H54 (cell line): ENCODE measurements around the gene RPS2.

Source experiments
- DNase-seq: peaks from one replicate; pipeline ENCODE4 v3.0.0; 2011; ENCODE audit warnings: low spot score, mixed read lengths; ENCODE audit not compliant: insufficient read length
- FAIRE-seq: peaks from 3 replicates; lab custom pipeline; 2011; peaks lifted over from hg19 to GRCh38; lab: Jason Lieb, UNC
- POLR2A ChIP-seq: IDR thresholded peaks from 2 replicates; pipeline ENCODE4 v1.6.1; 2011; ENCODE audit warnings: low read depth, mild to moderate bottlenecking, low read length

The RPS2 gene

DNA sequence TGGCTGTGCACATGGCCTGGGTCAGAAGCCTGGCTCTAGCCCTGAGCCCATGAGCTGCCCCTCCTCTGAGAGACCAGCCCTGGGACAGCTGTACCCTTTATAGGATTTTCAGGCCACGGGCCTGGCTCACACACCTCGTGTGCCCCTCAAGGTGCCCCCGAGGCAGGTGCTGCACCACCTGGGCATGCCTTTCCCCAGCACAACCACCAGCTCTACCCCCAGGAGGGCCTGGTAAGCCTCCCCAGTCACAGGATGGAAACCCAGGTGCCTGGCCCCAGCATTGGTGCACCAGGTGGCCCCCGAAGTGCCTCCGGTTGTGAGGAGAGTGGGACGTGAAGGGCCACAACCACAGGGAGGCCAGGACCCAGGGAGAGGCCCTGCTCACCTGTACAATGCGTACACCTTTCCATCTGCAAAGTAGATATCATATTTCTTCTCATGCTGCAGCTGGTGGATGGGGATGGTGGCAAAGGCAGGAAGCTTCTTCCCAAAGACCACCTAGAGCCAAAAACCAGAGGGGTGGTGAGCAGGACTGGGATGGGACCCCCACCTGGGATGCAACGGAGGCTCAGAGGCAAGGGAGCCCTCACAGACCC is 38.7 kb upstream of the RPS2 start:
- FAIRE-seq (no peak), DNase-seq (no peak)
- TF ChIP-seq POLR2A = no peak

- DNase-seq = no peak
- FAIRE-seq = no peak
- no peak for TF ChIP-seq POLR2A
Measured at GRCh38 chr16:2002406-2003230, 38.0 kb upstream of the RPS2 start.

GRCh38 chr16:2001456-2002355 is 37.1 kb upstream of the RPS2 start:
- no peak for DNase-seq
- FAIRE-seq = no peak
- TF ChIP-seq POLR2A = no peak

- FAIRE-seq (no peak), DNase-seq (no peak)
- TF ChIP-seq POLR2A = no peak
Measured at GRCh38 chr16:2001035-2001434, 36.4 kb upstream of the RPS2 start.

DNA sequence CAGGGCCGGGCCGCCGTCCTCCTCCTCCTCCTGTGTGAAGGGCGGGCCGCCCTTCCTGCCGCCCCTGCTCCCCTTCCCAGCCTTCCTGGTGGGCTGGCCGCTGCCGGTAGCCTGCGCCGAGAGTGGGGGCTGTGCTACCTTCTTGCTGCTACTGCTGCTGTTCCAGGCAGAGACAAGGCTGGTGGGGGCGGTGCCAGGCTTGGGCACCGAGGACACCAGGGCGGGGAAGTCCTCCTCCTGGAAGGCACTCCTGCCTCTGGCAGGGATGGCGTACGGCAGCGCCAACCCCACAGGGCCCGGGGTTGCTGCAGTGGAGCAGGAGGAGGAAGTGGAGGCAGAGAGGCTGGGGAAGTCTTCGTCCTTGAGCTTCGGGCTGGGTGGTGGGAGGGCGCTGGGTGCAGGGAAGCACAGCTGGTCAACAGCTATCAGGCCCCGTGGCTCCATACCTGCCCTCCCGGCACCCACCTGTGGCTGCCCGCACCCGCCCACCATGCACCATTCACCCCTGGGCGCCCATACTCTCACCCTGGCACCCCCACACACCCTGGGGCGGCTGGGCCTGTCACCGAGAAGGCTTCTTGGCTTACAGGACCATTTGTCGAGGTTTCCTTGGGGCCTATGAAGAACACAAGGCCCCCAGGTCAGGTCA is 35.4 kb upstream of the RPS2 start:
- no peak for TF ChIP-seq POLR2A
- DNase-seq = no peak
- no peak for FAIRE-seq

DNA sequence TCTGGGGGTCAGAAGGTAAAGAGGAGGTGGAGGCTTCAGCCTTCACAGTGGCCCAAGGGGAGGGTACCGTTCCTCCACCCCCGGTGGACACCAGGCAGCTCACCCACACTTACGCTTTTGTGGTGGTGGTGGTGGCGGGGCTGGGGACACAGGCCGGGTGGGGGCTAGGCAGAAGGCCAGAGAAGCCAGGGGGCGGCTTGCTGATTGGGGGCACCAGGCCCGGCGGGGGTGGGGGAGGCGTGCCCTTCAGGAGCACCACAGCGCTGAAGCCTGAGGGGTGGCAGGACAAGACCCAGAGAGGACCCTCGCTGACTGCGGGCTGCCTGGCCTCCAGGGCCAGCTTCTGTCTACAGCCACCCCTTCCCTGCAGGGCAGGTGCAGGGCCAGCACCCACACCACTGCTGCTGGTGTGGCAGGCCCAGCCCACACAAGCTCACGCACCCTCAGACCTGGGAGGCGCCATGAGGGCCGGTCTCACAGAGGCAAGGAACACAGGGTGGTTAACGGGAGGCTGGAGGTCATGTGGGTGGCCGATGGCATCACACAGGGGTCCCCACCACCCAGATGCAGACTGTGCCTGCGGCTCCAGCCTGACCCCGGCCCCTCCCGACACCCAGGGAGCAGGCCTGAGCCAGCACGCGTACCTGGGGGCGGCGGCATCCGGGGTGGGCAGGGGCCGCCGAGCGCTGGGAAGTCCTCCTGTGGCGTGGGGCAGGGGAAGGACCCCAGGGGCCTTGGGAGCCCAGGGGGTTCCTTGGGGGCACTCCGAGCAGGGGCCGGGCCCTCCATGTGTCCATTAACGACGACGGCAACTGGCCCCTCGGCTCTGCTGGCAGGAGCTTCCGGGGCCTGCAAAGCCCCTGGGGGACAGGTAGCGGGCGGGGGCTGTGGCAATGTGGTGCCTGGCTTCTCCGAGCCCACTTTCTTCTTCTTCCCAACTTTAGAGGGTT is 34.5 kb upstream of the RPS2 start:
- DNase-seq = no peak
- no peak for TF ChIP-seq POLR2A
- FAIRE-seq = no peak

GRCh38 chr16:1998360-1998835 is 33.8 kb upstream of the RPS2 start:
- no peak for FAIRE-seq
- no peak for DNase-seq
- no peak for TF ChIP-seq POLR2A

GRCh38 chr16:1997494-1998359 is 33.1 kb upstream of the RPS2 start:
- no peak for DNase-seq
- TF ChIP-seq POLR2A = no peak
- FAIRE-seq = no peak

DNA sequence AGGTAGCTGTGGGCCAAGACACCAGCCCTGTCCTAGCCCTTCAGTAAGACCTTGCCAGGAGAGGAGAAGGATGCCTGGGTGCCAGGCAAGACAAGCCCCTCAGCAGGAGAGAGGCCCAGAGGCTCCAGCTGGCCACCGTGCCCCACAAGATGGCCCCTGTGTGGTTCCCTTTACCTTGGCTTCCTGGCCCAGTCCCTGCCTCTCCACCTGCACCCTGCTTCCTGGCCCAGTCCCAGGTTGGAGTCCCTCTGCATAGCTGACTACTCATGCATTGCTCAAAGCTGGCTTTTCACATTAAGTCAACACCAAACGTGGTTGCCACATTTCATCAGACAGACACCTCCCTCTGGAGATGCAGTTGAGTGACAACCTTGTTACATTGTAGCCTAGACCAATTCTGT is 29.1 kb upstream of the RPS2 start:
- DNase-seq = no peak
- peak; percentile 23 for FAIRE-seq
- no peak for TF ChIP-seq POLR2A

- FAIRE-seq (no peak), DNase-seq (no peak)
- no peak for TF ChIP-seq POLR2A
Measured at GRCh38 chr16:1992704-1993317, 28.2 kb upstream of the RPS2 start.
